ENCODE results near the gene ABI2.
"Not testable (repeated sequence)": the region's sequence is repeated elsewhere in the genome, so short reads cannot be mapped to it uniquely, and the experiment has no call there.

Gene ABI2

DNA sequence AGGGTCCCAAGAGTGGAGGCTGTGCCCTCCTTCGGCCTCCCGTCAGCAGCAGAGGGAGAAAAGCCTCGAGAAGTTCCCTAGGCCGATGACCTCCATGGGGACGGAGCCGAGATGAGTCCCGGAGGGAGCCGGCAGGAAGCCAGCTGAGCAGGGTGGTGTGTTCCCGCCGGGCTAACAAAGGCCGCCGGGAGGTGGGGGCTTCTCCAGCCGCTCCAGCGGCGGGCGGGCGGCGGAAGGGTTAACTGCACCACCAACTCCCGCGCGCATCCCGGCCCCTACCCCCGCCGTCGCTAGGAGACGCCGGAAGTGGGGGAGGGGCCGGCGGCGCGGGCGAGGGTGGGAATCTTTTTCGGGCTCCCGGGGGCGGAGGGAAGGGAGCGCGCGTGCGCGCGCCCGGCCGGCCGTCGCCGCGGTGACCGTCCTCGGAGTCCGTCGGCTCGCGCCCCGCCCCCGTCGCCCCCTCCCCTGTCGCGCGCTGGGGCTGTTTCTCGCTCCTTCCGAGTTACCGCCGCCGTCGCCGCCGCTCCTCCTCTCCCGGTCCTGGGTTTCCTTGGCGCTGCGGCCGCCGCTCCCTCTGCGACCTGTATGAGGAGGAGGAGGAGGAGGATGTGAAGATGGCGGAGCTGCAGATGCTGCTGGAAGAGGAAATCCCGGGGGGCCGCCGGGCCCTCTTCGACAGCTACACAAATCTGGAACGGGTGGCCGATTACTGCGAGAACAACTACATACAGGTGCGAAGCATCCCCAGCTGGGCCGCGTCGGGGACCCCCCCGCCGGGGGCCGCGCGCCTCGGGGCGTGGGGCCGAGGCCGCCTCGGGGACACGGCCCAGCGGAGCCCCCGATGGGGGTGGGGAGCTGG lies at the start of gene ABI2:
Gene ABI2 (plus strand): TSS at position 494 of the 859 bp plus-strand sequence. CDS start 121 bp downstream, at position 615.
- TF ChIP-seq ZFX (IDR thresholded peaks at IDR 0.05; ENCODE audit: borderline replicate concordance) = no peak
- TF ChIP-seq, protein P1, sequence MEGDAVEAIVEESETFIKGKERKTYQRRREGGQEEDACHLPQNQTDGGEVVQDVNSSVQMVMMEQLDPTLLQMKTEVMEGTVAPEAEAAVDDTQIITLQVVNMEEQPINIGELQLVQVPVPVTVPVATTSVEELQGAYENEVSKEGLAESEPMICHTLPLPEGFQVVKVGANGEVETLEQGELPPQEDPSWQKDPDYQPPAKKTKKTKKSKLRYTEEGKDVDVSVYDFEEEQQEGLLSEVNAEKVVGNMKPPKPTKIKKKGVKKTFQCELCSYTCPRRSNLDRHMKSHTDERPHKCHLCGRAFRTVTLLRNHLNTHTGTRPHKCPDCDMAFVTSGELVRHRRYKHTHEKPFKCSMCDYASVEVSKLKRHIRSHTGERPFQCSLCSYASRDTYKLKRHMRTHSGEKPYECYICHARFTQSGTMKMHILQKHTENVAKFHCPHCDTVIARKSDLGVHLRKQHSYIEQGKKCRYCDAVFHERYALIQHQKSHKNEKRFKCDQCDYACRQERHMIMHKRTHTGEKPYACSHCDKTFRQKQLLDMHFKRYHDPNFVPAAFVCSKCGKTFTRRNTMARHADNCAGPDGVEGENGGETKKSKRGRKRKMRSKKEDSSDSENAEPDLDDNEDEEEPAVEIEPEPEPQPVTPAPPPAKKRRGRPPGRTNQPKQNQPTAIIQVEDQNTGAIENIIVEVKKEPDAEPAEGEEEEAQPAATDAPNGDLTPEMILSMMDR (IDR thresholded peaks at IDR 0.05) = no peak

DNA sequence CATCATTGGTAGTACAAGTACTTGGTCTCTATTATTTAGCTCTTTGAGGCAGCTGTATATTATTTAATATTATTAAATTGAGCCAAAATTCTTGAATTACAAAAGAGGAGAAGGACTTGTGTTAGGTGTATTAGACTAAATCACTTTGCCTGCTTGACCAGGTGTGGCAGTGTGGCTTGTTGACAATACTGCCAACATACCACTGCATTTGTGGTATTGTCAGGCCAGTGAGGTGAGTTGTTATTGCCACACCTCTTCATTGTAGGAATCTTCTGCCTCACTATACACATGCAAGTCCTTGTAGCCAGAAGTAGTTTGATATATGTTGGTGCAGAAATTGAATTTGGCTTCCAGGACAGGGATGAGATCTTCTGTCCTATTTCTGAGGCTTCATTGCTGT lies 48.9 kb upstream of the ABI2 start:
- H3K27ac ChIP-seq = no peak overlapping the region
- TF ChIP-seq ZFX (IDR thresholded peaks at IDR 0.05; ENCODE audit: borderline replicate concordance) = no peak
- TF ChIP-seq, protein P1 (IDR thresholded peaks at IDR 0.05) = 0 out of 2 replicates have a peak, but pooled peaks have one; percentile 10

More for the DNA sequence above, at the start of gene ABI2:
- peak within 1 kb of the TSS; percentile 88 for H3K27ac ChIP-seq

DNA sequence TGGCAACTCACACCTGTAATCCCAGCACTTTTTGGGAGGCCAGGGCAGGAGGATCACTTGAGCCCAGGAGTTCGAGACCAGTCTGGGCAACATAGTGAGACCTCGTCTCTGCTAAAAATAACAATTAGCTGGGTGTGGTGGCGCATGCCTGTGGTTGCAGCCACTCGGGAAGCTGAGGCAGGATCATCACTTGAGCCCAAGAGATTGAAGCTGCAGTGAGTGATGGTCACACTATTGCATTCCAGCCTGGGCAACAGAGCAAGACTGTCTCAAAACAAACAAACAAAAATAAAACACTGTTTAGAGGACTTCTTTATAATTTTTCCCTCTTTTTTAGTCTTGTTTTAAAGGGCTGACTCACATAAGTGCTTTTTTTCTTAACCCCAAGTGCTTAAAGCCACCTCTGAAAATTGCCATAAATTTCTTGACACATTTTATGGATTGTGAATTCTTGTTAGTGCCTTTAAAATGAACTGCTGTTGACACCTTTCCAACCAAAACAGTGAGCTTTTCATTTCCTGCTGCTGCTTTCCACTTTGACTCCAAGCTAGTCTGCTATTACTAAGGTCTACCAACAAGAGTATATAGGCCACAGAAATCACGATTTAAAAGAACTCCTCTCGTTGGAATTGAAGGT lies 47.6 kb upstream of the ABI2 start:
- no peak overlapping the region for H3K27ac ChIP-seq
- TF ChIP-seq ZFX (IDR thresholded peaks at IDR 0.05; ENCODE audit: borderline replicate concordance) = no peak
- TF ChIP-seq, protein P1 (IDR thresholded peaks at IDR 0.05) = no peak

DNA sequence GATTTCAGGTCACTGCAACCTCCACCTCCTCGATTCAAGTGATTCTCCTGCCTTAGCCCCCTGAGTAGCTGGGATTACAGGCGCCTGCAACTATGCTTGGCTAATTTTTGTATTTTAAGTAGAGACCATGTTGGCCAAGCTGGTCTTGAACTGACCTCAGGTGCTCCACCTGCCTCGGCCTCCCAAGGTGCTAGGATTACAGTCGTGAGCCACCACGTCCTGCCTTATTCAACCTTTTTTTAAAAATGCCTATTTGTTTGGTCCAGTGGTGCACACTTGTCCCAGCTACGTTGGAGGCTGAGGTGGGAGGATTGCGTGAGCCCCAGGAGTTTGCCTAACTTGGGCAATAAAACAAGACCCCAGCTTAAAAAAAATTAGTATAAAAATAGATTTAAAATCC lies 46.1 kb upstream of the ABI2 start:
- H3K27ac ChIP-seq = no peak overlapping the region
- no peak for TF ChIP-seq ZFX (IDR thresholded peaks at IDR 0.05; ENCODE audit: borderline replicate concordance)
- TF ChIP-seq, protein P1 (IDR thresholded peaks at IDR 0.05) = no peak

DNA sequence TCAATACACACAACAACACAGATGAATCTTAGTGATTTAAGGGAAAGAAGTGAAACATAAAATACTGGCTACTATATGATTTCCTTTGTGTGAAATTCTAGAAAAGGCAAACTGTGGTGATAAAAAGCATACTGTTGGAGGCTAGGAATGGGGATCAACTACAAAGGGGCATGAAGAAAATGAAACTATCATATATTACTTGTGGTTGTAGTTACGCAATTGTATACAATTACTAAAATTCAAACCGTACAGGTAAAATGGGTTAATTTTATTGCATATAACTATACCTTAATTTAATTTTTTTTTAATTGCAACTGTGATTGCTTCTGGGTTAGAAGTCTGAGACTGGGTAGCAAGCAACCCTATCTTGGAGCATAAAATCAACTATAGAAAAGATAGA lies 41.7 kb upstream of the ABI2 start:
- TF ChIP-seq ZFX (IDR thresholded peaks at IDR 0.05; ENCODE audit: borderline replicate concordance) = no peak
- TF ChIP-seq, protein P1 (IDR thresholded peaks at IDR 0.05) = no peak
- H3K27ac ChIP-seq = no peak overlapping the region

DNA sequence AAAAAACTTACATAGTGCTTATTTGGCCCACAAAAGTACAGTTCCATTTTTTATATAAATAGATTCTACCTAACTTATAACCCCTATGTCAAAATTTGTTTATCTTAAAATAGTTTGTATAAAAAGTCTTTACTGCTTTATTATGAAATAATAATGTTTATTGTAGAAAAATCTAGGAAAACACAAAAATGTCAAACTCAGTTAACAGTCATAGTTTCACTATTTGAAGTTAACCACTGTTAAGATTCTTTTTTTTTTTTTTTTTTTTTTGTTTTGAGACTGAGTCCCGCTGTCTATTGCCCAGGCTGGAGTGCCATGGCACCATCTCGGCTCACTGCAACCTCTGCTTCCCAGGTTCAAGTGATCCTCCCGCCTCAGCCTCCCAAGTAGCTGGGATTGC lies 26.5 kb upstream of the ABI2 start:
- TF ChIP-seq ZFX (IDR thresholded peaks at IDR 0.05; ENCODE audit: borderline replicate concordance) = no peak
- TF ChIP-seq, protein P1 (IDR thresholded peaks at IDR 0.05) = no peak

DNA sequence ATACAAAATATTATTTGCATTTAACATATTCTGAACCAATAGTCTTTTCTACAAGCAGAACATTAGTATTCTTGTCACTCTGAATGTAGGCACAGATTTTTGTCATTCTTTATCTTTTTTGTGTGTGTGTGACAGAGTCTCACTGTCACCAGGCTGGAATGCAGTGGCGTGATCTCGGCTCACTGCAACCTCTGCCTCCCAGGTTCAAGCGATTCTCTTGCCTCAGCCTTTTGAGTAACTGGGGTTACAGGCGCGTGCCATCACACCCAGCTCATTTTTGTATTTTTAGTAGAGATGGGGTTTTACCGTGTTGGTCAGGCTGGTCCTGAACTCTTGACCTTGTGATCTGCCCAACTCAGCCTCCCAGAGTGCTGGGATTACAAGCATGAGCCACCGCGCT lies 25.6 kb upstream of the ABI2 start:
- not testable (repeated sequence) for H3K27ac ChIP-seq

More for the DNA sequence above, 26.5 kb upstream of the ABI2 start:
- H3K27ac ChIP-seq = no peak overlapping the region
